PC-9 (cell line): ENCODE data around the gene CAMTA1. TPM values are rescaled to one million over a fixed set of nuclear protein-coding genes. Genes with fewer than 3 reads are reported as not detected.

ENCODE experiments used
- BruUV-seq: library from RNA; stranded (reverse); fragments of 400-500 nt; replicated peaks from 2 replicates; lab custom pipeline; 2021; lab: Mats Ljungman, UMichigan
- CTCF ChIA-PET: fragments of 300-600 bp; sonication (Branson Sonifier 250); formaldehyde crosslinking; loops from one replicate; lab custom pipeline; 2022; ENCODE audit warnings: antibody characterized with exemption; lab: Charles Lee
- POLR2A ChIA-PET: fragments of 300-600 bp; sonication (Branson Sonifier 250); formaldehyde crosslinking; loops from one replicate; lab custom pipeline; 2022; ENCODE audit warnings: antibody characterized with exemption; ENCODE audit not compliant: unreplicated experiment; lab: Charles Lee
- DNase-seq, 2 experiments: peaks; one replicate each; pipeline versions ENCODE4 v3.0.0 to v3.0.0-alpha.2; 2015 to 2022; ENCODE audit warnings: mixed read lengths in 1 of 2
- H2AFZ ChIP-seq: fragments of 200-600 bp; sonication (generic); 2 replicates; pipeline ENCODE4 v1.8.1; 2017; ENCODE audit warnings: antibody characterized with exemption
- H3F3A ChIP-seq: fragments of 200-600 bp; sonication (generic); 2 replicates; pipeline ENCODE4 v1.8.1; 2017; ENCODE audit warnings: antibody characterized with exemption, mild to moderate bottlenecking, low read depth; ENCODE audit not compliant: insufficient read depth
- H3K27ac ChIP-seq: fragments of 200-600 bp; sonication (generic); 2 replicates; pipeline ENCODE4 v1.6.1; 2016; ENCODE audit warnings: mixed run types
- H3K27me3 ChIP-seq: fragments of 200-600 bp; sonication (generic); 2 replicates; pipeline ENCODE4 v1.6.1; 2016; ENCODE audit warnings: low read depth, mixed run types; ENCODE audit not compliant: insufficient read depth
- H3K36me3 ChIP-seq: fragments of 200-600 bp; sonication (generic); 2 replicates; pipeline ENCODE4 v1.6.1; 2016; ENCODE audit warnings: low read depth, mixed run types
- H3K4me1 ChIP-seq: fragments of 200-600 bp; sonication (generic); replicated peaks from 2 replicates; pipeline ENCODE4 v1.6.1; 2016; ENCODE audit warnings: mixed run types; ENCODE audit not compliant: insufficient read depth
- H3K4me2 ChIP-seq: fragments of 200-600 bp; sonication (generic); 2 replicates; pipeline ENCODE4 v1.6.1; 2017; ENCODE audit warnings: mixed run types
- H3K4me3 ChIP-seq: fragments of 200-600 bp; sonication (generic); 2 replicates; pipeline ENCODE4 v1.6.1; 2016; ENCODE audit warnings: mixed run types
- H3K79me2 ChIP-seq: fragments of 200-600 bp; sonication (generic); 2 replicates; pipeline ENCODE4 v1.6.1; 2017; ENCODE audit warnings: low read depth, mixed run types
- H3K9me2 ChIP-seq: fragments of 200-600 bp; sonication (generic); 2 replicates; pipeline ENCODE4 v1.8.1; 2017; ENCODE audit warnings: mild to moderate bottlenecking; ENCODE audit not compliant: insufficient read depth
- H3K9me3 ChIP-seq: fragments of 200-600 bp; sonication (generic); 2 replicates; pipeline ENCODE4 v1.8.1; 2016; ENCODE audit warnings: low read depth; ENCODE audit not compliant: insufficient read depth
- H4K20me1 ChIP-seq: fragments of 200-600 bp; sonication (generic); 2 replicates; pipeline ENCODE4 v1.8.1; 2017; ENCODE audit not compliant: insufficient read depth
- EZH2 ChIP-seq: fragments of 200-600 bp; sonication (generic); IDR thresholded peaks from 2 replicates; pipeline ENCODE4 v1.8.0; 2017; ENCODE audit warnings: antibody characterized with exemption, low read depth
- intact Hi-C: fragments of 100-400 bp; cut with micrococcal nuclease; formaldehyde crosslinking; loops from one replicate; pipeline ENCODE4 v1.10.0; 2022; ENCODE audit not compliant: unreplicated experiment
- total RNA-seq: library from RNA; stranded (reverse); gene quantifications from 2 replicates; pipeline ENCODE4 v1.2.3, GENCODE V29; 2021
- TF ChIP-seq, protein P1 (sequence below): fragments of 200-600 bp; sonication (generic); conservative IDR thresholded peaks from 2 replicates; pipeline ENCODE4 v1.6.1; 2017; ENCODE audit warnings: mixed run types, antibody characterized with exemption, mild to moderate bottlenecking, moderate library complexity

The CAMTA1 gene
- total RNA-seq, 1 experiment from 2014 or later: 72.3 TPM

DNA sequence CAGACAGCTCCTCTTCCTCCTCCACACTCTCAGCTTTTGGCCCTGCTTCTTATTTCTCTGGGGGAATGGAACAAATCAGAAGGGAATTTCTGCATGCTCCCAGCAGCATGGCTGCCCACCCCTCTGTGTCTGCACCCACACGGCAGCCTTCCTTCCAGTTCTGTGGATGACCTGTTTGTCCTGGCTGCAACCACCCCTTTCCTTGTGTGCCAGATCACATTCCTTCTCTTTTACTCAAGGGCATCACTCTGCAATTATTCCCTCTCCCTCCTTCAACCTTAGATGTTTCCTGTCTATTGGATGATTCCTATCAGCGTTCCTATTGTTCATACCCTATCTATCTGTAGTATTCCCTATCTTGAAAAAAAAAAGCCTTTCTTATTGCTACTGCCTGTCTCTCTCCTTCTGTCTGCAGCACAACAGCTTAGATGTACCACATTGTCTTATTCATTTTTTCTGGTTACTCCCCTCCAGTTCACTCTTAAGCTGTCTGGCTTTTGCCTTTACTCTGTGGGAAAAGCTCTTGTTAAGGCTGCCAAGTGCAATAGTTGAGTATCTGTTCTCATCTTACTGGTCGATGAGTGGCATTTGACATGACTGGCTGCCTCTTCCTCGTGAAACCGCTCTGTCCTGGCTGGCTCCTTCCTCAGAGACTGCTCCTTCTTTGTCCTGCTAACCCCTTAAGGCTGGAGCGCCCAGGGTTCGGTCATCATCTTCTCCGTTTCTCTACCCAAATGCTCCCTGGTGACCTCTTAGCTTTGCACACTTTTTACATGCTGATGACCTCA lies 351.1 kb downstream of the CAMTA1 start:
- Histone ChIP-seq H3K9me2 (no peaks in the 10 kb centered on the region), H3F3A (no peaks in the 10 kb centered on the region), H3K4me2 (no peak overlapping the region), H3K4me1 (no peaks in the 10 kb centered on the region), H2AFZ (no peak overlapping the region), H3K79me2 (no peaks in the 10 kb centered on the region), H3K9me3 (no peaks in the 10 kb centered on the region), H3K27me3 (peaks cover 17% of the 10 kb centered on the region; the same call in 1 of the 2 replicates), H3K27ac (no peak overlapping the region), H3K4me3 (no peak overlapping the region), H4K20me1 (no peaks in the 10 kb centered on the region), H3K36me3 (no peaks in the 10 kb centered on the region)
- no peak for DNase-seq
- intact Hi-C loops: no loop called here
- no TSS peak for BruUV-seq
- no peak for TF ChIP-seq EZH2
- TF ChIP-seq, protein P1, sequence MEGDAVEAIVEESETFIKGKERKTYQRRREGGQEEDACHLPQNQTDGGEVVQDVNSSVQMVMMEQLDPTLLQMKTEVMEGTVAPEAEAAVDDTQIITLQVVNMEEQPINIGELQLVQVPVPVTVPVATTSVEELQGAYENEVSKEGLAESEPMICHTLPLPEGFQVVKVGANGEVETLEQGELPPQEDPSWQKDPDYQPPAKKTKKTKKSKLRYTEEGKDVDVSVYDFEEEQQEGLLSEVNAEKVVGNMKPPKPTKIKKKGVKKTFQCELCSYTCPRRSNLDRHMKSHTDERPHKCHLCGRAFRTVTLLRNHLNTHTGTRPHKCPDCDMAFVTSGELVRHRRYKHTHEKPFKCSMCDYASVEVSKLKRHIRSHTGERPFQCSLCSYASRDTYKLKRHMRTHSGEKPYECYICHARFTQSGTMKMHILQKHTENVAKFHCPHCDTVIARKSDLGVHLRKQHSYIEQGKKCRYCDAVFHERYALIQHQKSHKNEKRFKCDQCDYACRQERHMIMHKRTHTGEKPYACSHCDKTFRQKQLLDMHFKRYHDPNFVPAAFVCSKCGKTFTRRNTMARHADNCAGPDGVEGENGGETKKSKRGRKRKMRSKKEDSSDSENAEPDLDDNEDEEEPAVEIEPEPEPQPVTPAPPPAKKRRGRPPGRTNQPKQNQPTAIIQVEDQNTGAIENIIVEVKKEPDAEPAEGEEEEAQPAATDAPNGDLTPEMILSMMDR: no peak
- CTCF ChIA-PET: no interaction called here
- POLR2A ChIA-PET: no interaction called here

DNA sequence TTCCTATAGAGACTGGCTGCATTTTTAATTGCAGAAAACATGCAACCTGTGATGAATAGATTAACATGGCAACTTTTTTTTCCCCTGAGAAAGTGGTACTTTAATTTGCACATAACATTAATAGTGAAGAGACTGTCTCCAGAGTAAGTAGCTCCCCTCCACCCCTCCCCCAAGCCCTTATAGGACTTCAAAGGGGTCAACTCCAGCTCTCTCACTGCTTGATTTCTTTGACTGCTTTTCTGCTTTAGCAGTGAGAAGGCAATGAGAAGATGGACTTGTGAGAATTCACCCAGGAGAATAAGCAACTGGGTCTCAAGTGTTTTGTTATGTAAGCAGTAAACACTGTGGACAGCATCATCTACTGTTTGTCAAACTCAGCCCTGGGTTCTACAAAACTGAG lies 355.0 kb downstream of the CAMTA1 start:
- TF ChIP-seq EZH2: no peak
- TF ChIP-seq, protein P1: no peak
- no peaks in the 10 kb centered on the region for H3F3A ChIP-seq
- no peaks in the 10 kb centered on the region for H3K9me3 ChIP-seq
- BruUV-seq: no TSS peak
- no peak overlapping the region for H2AFZ ChIP-seq
- no peak overlapping the region for H3K4me2 ChIP-seq
- no peaks in the 10 kb centered on the region for H3K9me2 ChIP-seq
- ChIA-PET POLR2A (no interaction called here), CTCF (no interaction called here)
- H3K4me3 ChIP-seq: no peak overlapping the region
- H3K27ac ChIP-seq: no peak overlapping the region
- H3K79me2 ChIP-seq: no peaks in the 10 kb centered on the region
- peaks cover 6% of the 10 kb centered on the region; the same call in 1 of the 2 replicates for H3K27me3 ChIP-seq
- DNase-seq: no peak
- intact Hi-C loops: no loop called here
- H4K20me1 ChIP-seq: no peaks in the 10 kb centered on the region
- no peaks in the 10 kb centered on the region for H3K36me3 ChIP-seq
- H3K4me1 ChIP-seq: no peaks in the 10 kb centered on the region

DNA sequence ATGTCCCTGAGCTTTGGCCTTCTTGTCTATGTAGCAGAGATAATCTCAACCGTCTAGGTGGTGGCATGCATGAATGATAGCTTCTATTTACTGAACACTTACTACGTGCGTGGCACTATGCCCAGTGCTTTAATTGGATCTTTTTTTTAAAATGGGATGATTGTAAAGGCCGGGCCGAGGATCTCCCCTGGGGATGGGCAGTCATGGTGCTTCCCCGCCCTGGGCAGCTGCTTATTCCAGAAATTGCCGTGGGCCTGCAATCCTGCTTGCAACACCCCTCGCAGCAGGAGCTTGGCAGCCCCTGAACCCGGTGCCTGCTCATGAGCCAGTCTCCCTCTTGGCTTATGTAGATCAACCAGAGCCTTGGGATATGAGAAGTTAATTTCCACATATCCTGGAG lies 360.7 kb downstream of the CAMTA1 start:
- H3K4me2 ChIP-seq: no peak overlapping the region
- no peak overlapping the region for H3K4me3 ChIP-seq
- H3F3A ChIP-seq: no peaks in the 10 kb centered on the region
- POLR2A ChIA-PET: no interaction called here
- intact Hi-C loops: no loop called here
- no peaks in the 10 kb centered on the region for H3K9me2 ChIP-seq
- no peaks in the 10 kb centered on the region for H4K20me1 ChIP-seq
- no peaks in the 10 kb centered on the region for H3K9me3 ChIP-seq
- H3K27me3 ChIP-seq: peaks cover 27% of the 10 kb centered on the region; the same call in 1 of the 2 replicates
- H3K79me2 ChIP-seq: no peaks in the 10 kb centered on the region
- no peaks in the 10 kb centered on the region for H3K36me3 ChIP-seq
- CTCF ChIA-PET: no interaction called here
- no TSS peak for BruUV-seq
- TF ChIP-seq, protein P1: no peak
- no peak for TF ChIP-seq EZH2
- no peaks in the 10 kb centered on the region for H3K4me1 ChIP-seq
- H3K27ac ChIP-seq: no peak overlapping the region
- H2AFZ ChIP-seq: no peak overlapping the region
- no peak for DNase-seq
